Suprapubic skin (tissue), 3 donors: ENCODE data around the gene FCGR3B.
"Not testable (repeated sequence)": the region's sequence is repeated elsewhere in the genome, so short reads cannot be mapped to it uniquely, and the experiment has no call there.

Experiments
- EP300 ChIP-seq: sonication (generic); formaldehyde crosslinking; IDR thresholded peaks from one replicate; pipeline ENCODE4 v1.6.1; 2017; ENCODE audit warnings: antibody characterized with exemption
- TF ChIP-seq, protein P1 (sequence below), 2 donors: fragments of 200-600 bp in 1 of 2; fragments of 450-650 bp in 1 of 2; sonication (generic) in 1 of 2; IDR thresholded peaks; one replicate each; pipeline ENCODE4 v1.5.1; 2016 to 2019; ENCODE audit warnings: antibody characterized with exemption in 2 of 2, mild to moderate bottlenecking in 1 of 2, moderate library complexity in 1 of 2

DNA sequence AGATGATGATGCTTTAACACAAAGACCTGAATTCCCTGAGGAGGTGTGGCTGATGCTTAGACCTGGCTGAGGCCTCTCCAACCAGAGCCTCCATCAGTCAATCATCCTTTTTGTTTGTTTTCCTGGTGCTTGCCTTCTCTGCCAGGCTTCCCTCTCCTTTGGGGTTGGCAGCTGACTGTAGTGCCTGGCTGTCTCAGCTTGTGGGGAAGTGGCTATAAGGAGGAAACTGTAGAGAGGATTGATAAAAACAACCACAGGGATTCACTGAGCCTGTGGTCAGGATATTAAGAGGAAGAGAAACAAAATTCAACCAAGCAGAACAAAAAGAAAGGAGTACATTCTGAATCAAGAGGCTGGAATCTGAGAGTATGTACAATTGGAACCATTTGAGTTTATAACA lies 54.3 kb downstream of the FCGR3B start:
- TF ChIP-seq EP300 = not testable (repeated sequence)
- TF ChIP-seq, protein P1, sequence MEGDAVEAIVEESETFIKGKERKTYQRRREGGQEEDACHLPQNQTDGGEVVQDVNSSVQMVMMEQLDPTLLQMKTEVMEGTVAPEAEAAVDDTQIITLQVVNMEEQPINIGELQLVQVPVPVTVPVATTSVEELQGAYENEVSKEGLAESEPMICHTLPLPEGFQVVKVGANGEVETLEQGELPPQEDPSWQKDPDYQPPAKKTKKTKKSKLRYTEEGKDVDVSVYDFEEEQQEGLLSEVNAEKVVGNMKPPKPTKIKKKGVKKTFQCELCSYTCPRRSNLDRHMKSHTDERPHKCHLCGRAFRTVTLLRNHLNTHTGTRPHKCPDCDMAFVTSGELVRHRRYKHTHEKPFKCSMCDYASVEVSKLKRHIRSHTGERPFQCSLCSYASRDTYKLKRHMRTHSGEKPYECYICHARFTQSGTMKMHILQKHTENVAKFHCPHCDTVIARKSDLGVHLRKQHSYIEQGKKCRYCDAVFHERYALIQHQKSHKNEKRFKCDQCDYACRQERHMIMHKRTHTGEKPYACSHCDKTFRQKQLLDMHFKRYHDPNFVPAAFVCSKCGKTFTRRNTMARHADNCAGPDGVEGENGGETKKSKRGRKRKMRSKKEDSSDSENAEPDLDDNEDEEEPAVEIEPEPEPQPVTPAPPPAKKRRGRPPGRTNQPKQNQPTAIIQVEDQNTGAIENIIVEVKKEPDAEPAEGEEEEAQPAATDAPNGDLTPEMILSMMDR (IDR thresholded peaks at IDR 0.05) = not testable (repeated sequence)
